Measurements from ENCODE around the gene EGFLAM. TPM values are rescaled to one million over a fixed set of nuclear protein-coding genes. Genes with fewer than 3 reads are reported as not detected.

Gene EGFLAM
- total and polyA plus RNA-seq, 2 of the 4 experiments (the other 2 are of a cell fraction) = 0.77 to 1.1 TPM

DNA sequence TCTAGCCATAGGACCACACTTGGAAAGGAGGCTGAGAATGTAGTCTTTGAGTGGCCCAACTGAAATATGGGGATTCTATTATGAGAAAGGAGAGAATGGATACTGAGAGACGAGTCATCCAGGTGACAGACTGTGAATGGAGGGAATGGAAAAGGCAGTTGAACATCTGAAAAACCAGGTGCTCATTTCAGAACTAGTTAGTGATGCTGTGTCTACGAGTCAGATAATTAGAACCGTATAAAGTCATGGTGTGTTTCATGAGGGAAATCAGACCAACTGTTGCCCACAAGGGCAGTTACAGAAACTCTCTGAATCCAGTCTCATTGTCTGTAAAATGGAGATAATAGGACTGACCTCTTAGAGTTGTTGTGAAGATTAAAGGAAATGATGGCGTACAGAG is 86.5 kb downstream of the EGFLAM start:
- no peak overlapping the region for H3K9ac ChIP-seq (ENCODE audit: low read depth, low read length)
- no peak overlapping the region for H3K4ac ChIP-seq (ENCODE audit: low read depth, low read length)
- WGBS, 2 experiments (ENCODE audit: extremely low coverage in 2 of 2, insufficient read length in 1 of 2) = 51% methylated on average over 3 of the region's 4 CpGs; no CpG with 5 or more reads in 1 of the 2 experiments
- H3K4me3 ChIP-seq (ENCODE audit: insufficient read depth, low read depth, low read length) = no peak overlapping the region
- H3K27me3 ChIP-seq (ENCODE audit: control insufficient read depth, insufficient read depth, low read length) = peaks cover 10% of the 10 kb centered on the region; the same call in 1 of the 2 replicates
- H3K4me1 ChIP-seq (ENCODE audit: control insufficient read depth, insufficient read depth, low read length) = no peaks in the 10 kb centered on the region
- in situ Hi-C loops (cut with MboI; ENCODE audit: low sequenced_read_pairs) = no loop called here
- no peak overlapping the region for H4K8ac ChIP-seq (ENCODE audit: low read depth in 2 of 2, low read length in 2 of 2)
- H3K18ac ChIP-seq (ENCODE audit: low read depth, low read length) = no peak overlapping the region
- H2BK5ac ChIP-seq (ENCODE audit: low read depth, low read length, poor library complexity, severe bottlenecking) = no peak overlapping the region
- no peak overlapping the region for H4K91ac ChIP-seq (ENCODE audit: insufficient read depth, low read depth, low read length)
- intact Hi-C loops (cut with micrococcal nuclease) = no loop called here
- H3K9me1 ChIP-seq (ENCODE audit: insufficient read depth, low read length) = no peaks in the 10 kb centered on the region
- no peak overlapping the region for H3K56ac ChIP-seq (ENCODE audit: extremely low read depth, insufficient read depth, low read length)
- DNase-seq (no peak), ATAC-seq (ENCODE audit: low read depth) (no peak)
- H3K14ac ChIP-seq (replicated peaks; ENCODE audit: low read depth, low read length) = no peak overlapping the region
- no peak overlapping the region for H3K23ac ChIP-seq (ENCODE audit: low read depth, low read length)
- no peaks in the 10 kb centered on the region for H3K9me3 ChIP-seq (ENCODE audit: control insufficient read depth, insufficient read depth, low read length)
- CTCF ChIA-PET = no interaction called here
- no peak overlapping the region for H2AK9ac ChIP-seq (replicated peaks; ENCODE audit: low read depth, low read length, poor library complexity)
- no peak overlapping the region for H3K4me2 ChIP-seq (ENCODE audit: low read depth, low read length)
- POLR2A ChIA-PET (ENCODE audit: unreplicated experiment) = no interaction called here
- H2BK15ac ChIP-seq (ENCODE audit: low read depth, low read length) = no peak overlapping the region
- H3K79me1 ChIP-seq (ENCODE audit: low read depth in 1 of 2, low read length in 2 of 2) = no peaks in the 10 kb centered on the region
- H3K36me3 ChIP-seq (ENCODE audit: control insufficient read depth, insufficient read depth, low read length) = no peaks in the 10 kb centered on the region
- no peak overlapping the region for H2BK20ac ChIP-seq (ENCODE audit: low read depth, low read length)
- H3K27ac ChIP-seq (ENCODE audit: insufficient read depth, low read length) = no peak overlapping the region
- no peak overlapping the region for H4K5ac ChIP-seq (ENCODE audit: low read depth, low read length)
- no TSS peak for BruUV-seq (replicated peaks)
- dilution Hi-C loops (cut with HindIII; ENCODE audit: low sequenced_read_pairs, unreplicated experiment) = no loop called here
- H2AFZ ChIP-seq (replicated peaks; ENCODE audit: low read length, poor library complexity) = no peak overlapping the region
- H2AK5ac ChIP-seq (ENCODE audit: low read depth, low read length) = no peak overlapping the region
- no peak overlapping the region for H2BK120ac ChIP-seq (ENCODE audit: low read depth, low read length)
- TF ChIP-seq, protein P1, sequence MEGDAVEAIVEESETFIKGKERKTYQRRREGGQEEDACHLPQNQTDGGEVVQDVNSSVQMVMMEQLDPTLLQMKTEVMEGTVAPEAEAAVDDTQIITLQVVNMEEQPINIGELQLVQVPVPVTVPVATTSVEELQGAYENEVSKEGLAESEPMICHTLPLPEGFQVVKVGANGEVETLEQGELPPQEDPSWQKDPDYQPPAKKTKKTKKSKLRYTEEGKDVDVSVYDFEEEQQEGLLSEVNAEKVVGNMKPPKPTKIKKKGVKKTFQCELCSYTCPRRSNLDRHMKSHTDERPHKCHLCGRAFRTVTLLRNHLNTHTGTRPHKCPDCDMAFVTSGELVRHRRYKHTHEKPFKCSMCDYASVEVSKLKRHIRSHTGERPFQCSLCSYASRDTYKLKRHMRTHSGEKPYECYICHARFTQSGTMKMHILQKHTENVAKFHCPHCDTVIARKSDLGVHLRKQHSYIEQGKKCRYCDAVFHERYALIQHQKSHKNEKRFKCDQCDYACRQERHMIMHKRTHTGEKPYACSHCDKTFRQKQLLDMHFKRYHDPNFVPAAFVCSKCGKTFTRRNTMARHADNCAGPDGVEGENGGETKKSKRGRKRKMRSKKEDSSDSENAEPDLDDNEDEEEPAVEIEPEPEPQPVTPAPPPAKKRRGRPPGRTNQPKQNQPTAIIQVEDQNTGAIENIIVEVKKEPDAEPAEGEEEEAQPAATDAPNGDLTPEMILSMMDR (conservative IDR thresholded peaks at IDR 0.05; ENCODE audit: low read depth, low read length) = no peak
- no peak for TF ChIP-seq MAFK (IDR thresholded peaks at IDR 0.05; ENCODE audit: low read depth, low read length)
- TF ChIP-seq, protein P2, sequence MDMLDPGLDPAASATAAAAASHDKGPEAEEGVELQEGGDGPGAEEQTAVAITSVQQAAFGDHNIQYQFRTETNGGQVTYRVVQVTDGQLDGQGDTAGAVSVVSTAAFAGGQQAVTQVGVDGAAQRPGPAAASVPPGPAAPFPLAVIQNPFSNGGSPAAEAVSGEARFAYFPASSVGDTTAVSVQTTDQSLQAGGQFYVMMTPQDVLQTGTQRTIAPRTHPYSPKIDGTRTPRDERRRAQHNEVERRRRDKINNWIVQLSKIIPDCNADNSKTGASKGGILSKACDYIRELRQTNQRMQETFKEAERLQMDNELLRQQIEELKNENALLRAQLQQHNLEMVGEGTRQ (IDR thresholded peaks at IDR 0.05; ENCODE audit: low read depth, low read length) = no peak
- no peak for TF ChIP-seq MXI1 (IDR thresholded peaks at IDR 0.05; ENCODE audit: borderline replicate concordance, low read depth, low read length)
- no peak for TF ChIP-seq CHD1 (IDR thresholded peaks at IDR 0.05; ENCODE audit: low read depth, low read length)
- TF ChIP-seq NFE2L2 (IDR thresholded peaks at IDR 0.05; ENCODE audit: low read depth, low read length) = no peak
- no peak for TF ChIP-seq POLR2A (IDR thresholded peaks at IDR 0.05; ENCODE audit: low read depth, low read length)
- TF ChIP-seq MAZ (IDR thresholded peaks at IDR 0.05; ENCODE audit: borderline replicate concordance, low read depth, low read length) = no peak
- no peak for TF ChIP-seq BHLHE40 (IDR thresholded peaks at IDR 0.05; ENCODE audit: low read depth, low read length)
- no peak for TF ChIP-seq RCOR1 (IDR thresholded peaks at IDR 0.05; ENCODE audit: insufficient replicate concordance, low read length)
- no peak for TF ChIP-seq RFX5 (IDR thresholded peaks at IDR 0.05; ENCODE audit: low read depth, low read length)
- no peak for TF ChIP-seq RAD21 (IDR thresholded peaks at IDR 0.05; ENCODE audit: low read length)
- TF ChIP-seq, protein P3, sequence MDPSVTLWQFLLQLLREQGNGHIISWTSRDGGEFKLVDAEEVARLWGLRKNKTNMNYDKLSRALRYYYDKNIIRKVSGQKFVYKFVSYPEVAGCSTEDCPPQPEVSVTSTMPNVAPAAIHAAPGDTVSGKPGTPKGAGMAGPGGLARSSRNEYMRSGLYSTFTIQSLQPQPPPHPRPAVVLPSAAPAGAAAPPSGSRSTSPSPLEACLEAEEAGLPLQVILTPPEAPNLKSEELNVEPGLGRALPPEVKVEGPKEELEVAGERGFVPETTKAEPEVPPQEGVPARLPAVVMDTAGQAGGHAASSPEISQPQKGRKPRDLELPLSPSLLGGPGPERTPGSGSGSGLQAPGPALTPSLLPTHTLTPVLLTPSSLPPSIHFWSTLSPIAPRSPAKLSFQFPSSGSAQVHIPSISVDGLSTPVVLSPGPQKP (IDR thresholded peaks at IDR 0.05; ENCODE audit: borderline replicate concordance, low read depth, low read length) = no peak
- no peaks in the 10 kb centered on the region for H4K20me1 ChIP-seq (ENCODE audit: insufficient read depth, low read length)

Measured in IMR-90 (cell line).